C1 segment of cervical spinal cord (tissue), 14 donors: ENCODE measurements around the gene UQCRQ.

Experiments
- DNase-seq, 14 donors: peaks; one replicate each; lab custom pipeline; 2025; lab: John Stamatoyannopoulos, UW

The UQCRQ gene

GRCh38 chr5:132866342-132867045 is at the start of gene UQCRQ, which contains the start of gene GDF9:
Gene UQCRQ (plus strand): TSS chr5:132866642. CDS start chr5:132866882, 240 bp downstream.
Gene GDF9 (minus strand): TSS chr5:132866469. CDS start chr5:132864533, 1,936 bp downstream.
- DNase-seq = peak; percentile 72 to 100 (median 95)

DNA sequence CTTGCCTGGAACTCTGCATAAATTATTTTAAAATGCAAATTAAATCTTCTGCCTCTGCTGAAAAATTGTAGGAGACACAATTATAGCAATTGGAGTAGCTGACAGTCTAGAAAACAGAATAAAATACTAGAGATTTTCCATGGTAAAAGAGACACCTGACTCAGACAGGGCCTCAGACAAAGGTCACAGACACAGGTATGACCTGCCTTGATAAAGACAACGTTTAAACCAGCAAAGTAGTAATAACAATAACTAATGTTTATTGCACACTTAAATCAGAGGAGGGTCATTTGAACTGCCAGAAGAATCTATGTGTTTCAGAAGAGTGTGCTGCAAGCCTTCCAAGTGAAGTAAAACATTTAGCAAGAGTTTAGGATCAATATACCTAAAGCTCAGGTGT is 49.4 kb upstream of the UQCRQ start:
- no peak for DNase-seq

DNA sequence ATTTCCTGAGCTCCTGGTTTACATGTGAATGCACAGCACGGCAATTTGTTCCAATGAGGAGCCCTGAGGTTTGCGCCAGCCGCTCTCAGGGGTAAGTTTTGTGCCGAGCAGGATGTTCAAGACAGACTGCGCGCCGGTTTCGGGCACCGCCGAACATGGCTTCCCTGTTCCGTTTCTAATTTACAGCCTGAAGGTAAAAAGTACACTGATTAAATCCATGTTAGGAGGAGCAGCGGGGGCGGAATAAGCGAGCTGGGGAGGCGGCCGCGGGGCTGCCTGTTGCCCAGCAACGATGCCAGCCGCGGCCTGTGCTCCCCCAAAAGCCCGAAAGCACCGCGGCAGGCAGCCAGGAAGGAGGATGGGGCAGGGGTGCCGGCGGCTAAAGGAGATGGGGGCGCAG is 47.0 kb upstream of the UQCRQ start:
- DNase-seq = peak in 3 of 14 donors; percentile 45 to 58 (median 56)

- peak in 12 of 14 donors; percentile 64 to 93 (median 86) for DNase-seq
Measured at GRCh38 chr5:132820162-132820754, 46.2 kb upstream of the UQCRQ start.

DNA sequence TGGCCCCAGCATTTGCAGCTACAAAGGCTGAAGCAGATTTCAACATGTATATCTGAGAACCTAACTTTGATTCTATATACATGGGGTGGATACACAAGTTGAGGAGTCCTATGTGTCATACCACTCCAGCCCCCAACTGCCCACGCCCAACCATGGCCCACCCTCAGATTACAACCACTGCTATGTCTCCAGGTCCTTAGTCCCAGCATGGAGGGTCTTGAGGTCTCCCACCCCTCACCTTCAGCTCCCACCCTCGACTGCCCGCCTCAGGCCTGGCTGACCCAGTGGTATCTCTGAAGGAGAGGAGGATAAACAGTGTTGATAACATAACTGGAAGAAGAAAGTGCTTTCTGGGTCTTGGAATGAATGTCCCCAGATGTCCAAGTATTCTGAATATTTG is 45.1 kb upstream of the UQCRQ start:
- peak in 2 of 14 donors; percentile 36 to 67 for DNase-seq

DNA sequence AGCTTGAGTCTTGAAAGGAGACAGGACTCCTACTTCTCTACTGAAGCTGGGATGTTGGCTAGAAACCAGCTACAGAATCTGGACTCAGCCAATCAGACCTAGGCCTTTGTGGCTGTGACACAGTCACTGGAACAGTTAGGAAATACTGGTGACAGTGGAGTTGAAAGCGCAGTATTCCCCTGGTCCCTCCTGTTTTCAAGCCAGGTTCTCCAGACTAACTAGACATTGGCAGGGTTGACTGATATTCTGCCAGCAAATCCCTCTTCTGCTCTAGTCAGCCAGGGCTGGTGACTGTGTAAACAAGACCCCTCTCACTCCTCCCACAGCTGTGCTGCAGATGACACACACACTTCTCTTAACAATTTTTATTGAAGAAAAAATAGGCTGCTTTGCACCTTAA is 44.7 kb upstream of the UQCRQ start:
- DNase-seq = peak in 8 of 14 donors; percentile 37 to 73 (median 57)

DNA sequence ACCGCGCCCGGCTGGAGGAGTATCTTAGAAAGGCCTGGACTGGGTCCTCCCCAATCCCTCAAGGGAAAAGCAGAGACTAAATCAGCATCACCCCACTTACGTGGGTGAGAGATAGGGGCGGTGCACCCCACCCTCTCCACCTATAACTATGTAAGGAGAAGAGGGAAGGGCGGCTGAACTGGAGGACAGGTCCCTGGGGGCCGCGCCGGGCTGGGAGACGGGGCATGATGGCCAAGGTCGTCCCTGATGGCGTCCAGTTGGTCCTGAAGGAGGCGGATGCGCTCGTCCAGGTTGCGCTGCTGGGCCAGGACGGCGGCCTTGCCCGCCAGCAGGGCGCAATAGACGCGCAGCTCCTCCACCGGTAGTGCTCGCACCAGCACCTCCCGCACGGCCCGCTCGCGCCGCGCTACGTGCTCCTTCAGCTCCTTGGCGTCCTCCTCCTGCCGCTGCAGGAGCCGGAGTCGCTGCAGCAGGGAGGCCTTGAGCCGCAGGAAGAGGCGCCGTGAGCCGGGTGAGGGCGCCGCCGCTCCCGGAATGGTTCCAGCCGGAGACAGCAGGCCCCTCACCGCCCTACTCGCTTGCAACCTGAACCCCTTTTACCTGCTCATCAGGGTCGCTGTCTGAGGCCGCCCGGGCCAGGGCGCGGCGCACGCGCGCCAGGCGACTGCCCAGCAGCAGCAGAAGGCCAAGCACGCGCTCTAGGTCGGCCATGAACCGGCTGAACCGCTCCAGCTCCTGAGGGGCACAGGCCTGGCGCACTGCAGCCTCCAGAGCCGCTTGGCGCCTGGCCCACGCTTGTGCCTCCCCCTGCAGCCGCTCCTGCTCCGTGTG is 43.6 kb upstream of the UQCRQ start:
- peak in 2 of 14 donors; percentile 25 to 79 for DNase-seq

GRCh38 chr5:132823481-132824050 is 42.9 kb upstream of the UQCRQ start:
- peak in 1 of 14 donors; percentile 56 for DNase-seq

DNA sequence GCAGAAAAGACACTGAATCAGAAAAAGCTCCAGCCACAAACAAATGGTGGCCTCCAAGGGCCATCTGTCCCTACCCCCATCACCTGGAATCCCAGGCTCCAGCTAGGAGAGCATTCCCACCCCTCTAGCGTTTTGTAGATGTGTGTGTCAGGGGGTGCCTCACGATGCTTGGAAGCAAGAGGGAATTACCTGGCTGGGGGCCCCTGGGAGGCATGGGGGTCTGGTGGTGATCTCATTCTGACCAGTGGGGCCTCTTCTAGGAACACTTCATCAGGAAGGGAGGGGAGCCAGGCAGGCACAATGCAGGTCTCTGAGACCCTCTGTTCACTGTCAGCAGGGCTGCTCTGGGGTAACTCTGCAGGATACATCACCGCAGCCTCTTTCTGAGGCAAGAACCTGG is 42.0 kb upstream of the UQCRQ start:
- DNase-seq = no peak

- no peak for DNase-seq
Measured at GRCh38 chr5:132825033-132825833, 41.2 kb upstream of the UQCRQ start.

GRCh38 chr5:132825834-132826391 is 40.5 kb upstream of the UQCRQ start:
- no peak for DNase-seq

DNA sequence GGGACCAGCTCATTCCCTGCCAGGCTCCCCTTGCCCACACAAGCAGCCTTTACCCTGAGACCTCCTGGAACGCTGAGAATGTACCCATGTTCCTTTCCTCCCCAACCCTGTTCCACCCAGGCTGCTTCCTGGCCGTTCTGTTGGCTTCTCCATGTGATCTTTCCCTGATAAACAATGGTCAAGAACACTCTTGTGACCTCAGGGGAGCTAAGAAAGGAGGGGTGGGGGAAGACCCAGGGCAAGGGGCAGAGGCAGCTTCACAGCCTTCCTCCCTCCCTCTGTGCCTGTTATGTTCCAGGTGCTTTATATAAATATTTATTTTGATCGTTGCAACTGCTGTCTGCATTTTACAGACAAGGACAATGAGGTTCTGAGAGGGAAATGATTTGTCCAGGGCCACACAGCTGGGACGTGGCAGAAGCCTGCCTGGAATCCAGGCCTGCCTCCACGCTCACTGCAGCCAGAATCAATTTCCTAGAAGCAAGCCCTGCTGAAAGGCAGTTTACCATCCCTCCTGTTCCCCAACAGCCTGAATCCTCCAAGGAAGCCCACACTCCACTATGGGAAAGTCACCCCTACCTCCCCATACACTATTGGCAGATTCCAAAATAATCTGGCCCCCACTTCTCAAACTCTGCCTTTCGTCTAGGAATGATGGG is 39.9 kb upstream of the UQCRQ start:
- no peak for DNase-seq

- DNase-seq = no peak
Measured at GRCh38 chr5:132827943-132828673, 38.3 kb upstream of the UQCRQ start.

GRCh38 chr5:132828846-132829494 is 37.5 kb upstream of the UQCRQ start:
- DNase-seq = peak in 1 of 14 donors; percentile 47

GRCh38 chr5:132829742-132830435 is 36.6 kb upstream of the UQCRQ start:
- DNase-seq = peak in 12 of 14 donors; percentile 47 to 80 (median 62)

DNA sequence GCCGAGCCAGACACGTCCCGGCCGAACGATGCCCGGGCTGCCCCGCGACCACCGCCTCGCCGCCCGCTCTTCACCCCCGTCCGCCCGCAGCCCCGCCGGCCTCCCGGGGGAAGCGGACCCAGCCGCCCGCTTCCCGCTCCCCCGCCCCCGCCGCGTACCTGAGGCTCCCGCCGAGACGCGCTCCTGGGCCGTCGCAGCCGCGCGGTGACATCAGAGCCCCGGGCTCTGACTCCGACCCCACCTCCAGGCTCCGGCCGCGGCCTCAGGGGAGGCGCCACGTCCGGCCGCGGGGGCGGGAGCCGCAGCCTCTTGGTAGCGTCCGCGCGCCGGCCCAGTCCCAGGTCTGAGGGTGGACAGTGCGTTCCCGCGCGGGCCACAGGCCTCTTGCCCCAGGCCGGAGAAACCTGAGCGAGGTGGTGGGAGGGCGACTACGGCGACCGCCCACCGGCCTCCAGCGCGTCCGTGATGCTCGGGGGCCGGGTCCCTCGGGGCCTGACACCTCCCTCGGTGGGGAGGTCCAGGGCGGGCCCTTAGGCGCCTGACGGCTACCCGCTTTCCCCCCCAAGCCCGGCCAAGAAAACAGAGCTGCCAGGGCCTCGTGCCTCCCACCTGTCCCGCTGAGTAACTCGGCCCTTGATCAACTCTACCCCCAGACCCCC is 35.9 kb upstream of the UQCRQ start, which contains the start of gene SHROOM1:
SHROOM1 (minus strand) TSS at position 212 of the 659 bp plus-strand sequence. CDS start 4,507 bp downstream, outside the sequence.
- DNase-seq = peak in 4 of 14 donors; percentile 31 to 67 (median 58)

GRCh38 chr5:132831095-132831860 is 35.2 kb upstream of the UQCRQ start:
- DNase-seq = no peak
